Colon (tissue), 2 donors: ENCODE data around the gene GPC6.

Source experiments
- FAIRE-seq: peaks from 2 replicates; lab custom pipeline; 2012; peaks lifted over from hg19 to GRCh38; lab: Jason Lieb, UNC
- donor health status: control.
- donor health status: control.

GPC6 gene

DNA sequence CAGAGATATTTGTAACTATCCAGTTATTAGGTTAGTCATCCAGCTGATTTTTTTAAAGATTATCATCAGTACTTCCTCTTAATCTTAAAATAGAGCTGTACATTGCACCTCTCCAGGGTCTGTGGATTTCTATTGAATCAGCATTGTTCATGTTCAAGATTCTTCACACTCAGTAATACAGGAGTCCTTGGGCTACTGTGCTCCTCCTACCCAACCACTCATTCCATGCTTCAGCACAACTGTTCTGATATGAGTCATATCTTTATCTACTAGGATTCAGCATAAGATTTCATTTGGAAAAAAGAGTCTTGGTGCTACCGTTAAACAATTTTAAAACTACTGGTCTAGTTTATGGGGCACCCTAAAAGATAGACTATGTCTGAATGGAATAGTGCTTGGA, 895.1 kb downstream of the GPC6 start:
- FAIRE-seq, result no peak

DNA sequence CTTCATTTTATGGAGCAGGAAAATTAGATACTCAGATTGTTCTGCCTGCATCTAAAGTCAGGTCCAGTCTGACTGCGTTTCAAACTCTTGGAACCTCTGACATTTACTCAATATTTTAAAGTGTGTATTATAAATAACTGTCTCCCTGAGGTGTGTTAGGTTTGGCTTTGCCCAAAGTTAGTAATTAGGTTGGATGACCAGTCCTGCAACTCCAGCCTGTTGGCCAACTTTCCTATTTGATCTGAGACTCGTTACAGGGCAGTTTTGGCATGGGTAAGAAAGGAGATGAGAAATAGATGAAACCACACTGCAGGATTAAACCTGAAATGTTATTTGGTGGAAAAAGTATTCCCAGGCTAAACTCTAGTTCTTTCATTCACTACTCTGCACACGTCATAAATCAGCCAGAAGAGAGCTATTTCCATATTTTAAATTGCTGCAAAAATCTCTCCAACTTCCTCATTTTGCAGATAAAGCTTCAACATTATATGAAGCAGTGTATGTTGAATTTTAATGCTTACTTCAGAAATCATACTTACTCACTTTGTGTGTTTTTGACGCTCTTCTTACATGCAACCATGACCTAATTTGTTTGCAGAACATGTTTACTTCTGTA, 895.8 kb downstream of the GPC6 start:
- no peak for FAIRE-seq

DNA sequence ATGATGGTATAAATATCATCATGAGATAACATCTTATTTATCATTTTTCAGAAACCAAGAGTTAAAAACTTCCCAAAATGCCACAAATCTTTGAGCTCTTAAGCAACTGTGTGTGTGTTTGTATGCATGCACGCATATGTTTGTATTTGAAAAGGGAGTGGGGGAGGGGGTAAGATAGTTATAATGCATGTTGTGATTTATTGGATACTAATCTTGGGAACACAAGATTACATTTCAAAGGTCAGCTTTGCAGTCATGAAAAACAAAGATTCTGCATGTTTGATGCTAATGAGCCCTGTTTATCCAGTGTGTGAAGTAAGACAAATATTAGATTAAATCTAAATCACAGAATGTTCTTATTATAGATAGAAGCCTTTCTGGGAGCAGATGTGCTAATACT, 897.0 kb downstream of the GPC6 start:
- FAIRE-seq, result no peak

DNA sequence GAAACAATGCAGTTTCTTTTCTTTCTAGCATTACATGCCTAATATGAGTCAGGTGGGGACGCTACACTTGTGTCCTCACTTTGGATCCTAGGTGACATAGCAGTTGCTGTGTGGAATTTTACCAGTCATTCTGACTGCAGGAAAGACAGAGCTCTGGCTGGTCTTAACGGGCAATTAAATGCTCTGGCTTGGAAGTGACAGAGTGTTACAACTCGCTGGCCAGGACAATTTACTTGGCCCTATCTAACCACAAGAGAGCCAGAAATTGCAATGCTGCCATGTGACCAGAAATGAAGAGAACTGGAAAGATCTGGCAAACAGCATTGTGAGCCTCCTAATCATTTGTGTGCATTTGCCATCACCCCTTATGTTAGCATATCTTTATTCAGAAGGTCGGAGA, 901.8 kb downstream of the GPC6 start:
- FAIRE-seq, result no peak

DNA sequence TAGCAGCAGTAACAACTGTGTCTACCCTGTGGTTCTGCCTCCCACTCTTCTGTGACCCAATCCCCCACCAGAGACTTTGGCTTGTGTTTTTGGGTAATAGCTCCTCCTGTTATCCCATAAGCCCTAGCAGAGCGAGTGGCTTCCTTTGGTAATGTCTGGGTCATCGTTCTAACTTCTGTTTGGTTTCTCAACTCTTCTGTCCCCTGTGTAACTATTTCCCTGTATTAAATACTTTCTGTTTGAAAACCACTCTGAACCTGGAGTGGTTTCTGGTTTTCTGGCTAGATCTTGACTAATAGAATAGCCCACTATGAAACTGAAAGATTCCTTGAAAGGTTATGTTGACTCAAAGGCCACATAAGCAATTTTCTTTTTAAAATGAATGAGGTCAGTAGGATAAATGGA, 902.9 kb downstream of the GPC6 start:
- no peak for FAIRE-seq

DNA sequence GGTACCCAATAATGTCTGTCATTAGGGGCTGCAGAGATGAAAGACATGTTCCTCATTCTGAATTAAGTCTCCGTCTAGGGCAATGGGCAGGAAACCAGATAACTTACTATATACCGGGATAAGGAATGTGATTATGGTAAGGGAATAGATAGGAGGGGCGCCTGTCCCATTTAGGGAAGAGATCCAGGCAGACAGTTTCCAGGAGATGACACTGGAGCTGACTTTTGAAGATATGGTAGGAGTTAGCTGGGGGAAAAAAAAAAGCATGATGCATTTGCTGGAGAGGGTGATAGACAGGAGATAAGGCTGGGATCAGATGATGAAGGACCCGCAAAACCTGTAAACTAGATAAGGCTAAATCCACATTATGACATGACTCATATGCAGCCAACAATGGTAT, 912.2 kb downstream of the GPC6 start:
- FAIRE-seq, result no peak

DNA sequence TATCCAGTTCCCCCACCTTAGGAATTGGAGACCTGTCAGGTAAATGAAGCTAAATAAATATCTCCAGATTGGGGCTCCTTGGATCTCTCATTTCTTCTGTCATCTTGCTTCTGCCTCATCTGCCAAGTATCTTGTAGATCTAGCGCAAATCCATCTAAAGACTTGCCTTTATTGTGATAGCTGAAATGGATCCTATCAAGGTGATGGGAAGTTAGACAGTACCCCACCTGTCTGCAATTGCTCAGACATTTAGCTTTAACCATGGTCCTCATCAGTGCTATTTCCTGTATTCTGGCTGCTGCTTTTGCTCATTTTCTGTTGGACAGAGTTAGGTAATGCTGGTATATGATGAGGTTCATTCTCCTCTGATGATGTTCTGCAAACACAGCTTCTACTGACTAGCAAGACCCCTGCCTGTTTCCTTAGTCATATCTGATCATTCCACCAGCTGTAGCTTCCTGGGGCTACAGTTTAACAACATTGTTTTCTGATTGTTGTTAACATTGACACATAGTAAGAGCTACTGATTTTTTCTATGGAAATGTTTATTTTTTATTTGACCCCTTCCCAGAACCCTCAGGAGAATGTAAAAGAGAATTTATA, 912.9 kb downstream of the GPC6 start:
- no peak for FAIRE-seq

DNA sequence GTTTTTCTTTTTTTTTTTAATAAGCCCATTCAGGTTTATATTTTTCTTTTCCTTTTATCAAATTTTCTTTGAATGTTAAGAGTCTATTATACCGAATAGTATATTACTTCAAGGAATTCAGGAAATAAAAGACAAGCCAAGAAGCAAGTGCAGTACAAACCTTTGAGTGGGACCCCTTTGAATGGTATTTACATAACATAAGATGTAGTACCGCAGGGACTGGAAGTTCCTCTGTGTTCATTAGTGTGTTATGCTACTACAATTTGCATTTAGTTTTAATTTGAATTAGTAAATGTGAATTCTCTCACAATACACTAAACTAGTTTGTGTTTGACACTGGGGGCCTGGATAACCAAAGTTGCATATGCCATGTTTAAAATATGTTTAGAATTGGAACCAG, 913.4 kb downstream of the GPC6 start:
- FAIRE-seq, result no peak

DNA sequence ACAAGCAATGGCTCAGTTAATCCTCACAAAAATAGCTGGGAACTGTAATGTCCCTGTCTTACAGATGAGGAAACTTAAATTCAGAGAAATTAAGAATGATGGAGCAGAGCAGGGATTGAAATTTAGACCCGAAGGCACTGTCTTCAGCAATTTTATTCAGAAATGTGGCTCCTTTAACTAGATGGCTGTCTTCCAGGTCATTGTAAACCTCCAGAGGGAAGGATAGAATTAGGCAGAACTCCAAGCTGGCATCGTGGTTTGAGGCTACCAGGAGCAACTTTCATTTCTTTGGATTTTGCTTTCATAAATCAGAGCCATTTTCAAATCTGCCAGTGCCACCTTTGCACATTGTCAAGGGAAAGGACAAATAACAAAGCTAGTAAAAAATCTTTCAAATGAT, 913.9 kb downstream of the GPC6 start:
- FAIRE-seq, result no peak

DNA sequence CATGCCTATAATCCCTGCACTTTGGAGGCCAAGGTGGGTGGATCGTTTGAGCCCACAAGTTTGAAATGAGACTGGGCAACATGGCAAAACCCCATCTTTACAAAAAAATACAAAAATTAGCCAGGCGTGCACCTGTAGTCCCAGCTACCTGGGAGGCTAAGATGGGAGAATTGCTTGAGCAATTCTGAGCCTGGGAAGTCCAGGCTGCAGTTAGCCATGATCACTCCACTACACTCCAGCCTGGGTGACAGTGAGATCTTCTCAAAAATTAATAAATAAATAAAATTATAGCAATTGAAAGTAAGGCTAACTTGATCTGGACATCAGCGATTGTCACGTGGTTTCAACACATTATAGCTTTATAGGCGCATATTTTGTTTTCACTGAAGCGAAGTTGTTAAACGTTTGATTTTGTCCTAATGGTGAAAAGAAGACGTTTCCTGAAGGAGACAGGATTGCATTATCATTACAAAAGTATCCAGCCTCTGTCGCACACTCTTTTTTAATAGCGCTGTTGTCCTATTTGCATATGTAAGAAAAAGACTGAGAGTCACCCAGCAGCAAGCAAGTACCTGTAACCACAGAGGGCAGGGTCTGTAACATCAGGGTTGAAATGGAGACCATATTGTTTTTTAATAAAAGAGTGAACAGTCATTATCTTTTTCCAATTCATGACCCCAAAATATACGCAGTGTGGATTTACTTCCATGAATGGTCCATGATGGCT, 917.2 kb downstream of the GPC6 start:
- no peak for FAIRE-seq

DNA sequence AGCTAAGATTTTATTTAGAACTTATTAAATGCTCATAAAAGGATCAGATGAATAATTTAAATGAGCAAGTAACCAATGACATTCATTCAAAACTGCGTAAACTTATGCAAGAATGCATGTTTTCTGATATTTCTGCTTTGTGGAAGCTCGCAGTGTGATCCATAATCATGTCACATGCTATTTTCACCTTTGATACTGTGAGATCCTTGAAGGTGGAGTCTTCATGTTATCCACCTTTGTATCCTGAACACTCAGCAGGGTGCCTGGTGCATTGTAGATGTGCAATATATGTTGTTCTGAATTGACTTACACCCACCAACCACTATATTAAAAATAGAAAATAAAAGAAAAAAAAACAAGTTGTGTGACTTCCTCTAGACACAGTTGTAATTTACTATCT, 919.4 kb downstream of the GPC6 start:
- FAIRE-seq, result no peak

DNA sequence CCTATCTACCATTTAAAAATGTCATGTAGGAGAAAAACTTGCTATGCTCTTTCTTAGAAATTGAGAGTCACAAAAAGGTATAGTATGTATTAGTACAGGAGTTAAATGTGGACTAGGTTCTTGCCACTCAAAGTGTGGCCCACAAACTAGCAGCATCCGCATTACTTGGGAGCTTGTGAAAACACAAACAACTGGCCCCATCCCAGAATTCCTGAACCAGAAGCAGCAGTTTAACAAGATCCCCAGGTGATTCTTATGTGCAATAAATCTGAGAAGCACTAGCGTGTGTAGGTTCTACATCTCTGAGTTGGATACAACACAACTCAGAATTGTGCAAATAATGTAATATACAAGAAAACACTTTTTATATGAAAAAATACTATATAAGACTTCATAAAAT, 927.0 kb downstream of the GPC6 start:
- no peak for FAIRE-seq

DNA sequence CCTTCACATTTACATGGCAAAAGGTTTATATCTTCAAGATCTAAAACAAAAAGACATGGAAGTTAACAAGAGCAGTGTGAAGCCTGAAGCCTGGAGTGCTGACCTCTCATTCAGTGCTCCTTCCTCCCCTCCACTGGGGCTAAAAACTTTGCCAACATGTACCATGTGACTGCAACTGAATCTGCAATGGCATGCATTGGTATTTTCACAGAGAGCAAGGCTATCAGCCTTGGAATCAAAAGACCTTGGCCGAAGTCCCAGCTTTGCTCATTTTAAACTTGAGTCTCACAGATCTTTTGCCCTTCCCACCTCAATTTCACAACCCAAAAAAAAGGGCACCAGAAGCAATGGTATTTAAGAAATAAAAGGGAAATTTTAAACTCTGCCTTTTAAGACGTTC, 927.8 kb downstream of the GPC6 start:
- no peak for FAIRE-seq

DNA sequence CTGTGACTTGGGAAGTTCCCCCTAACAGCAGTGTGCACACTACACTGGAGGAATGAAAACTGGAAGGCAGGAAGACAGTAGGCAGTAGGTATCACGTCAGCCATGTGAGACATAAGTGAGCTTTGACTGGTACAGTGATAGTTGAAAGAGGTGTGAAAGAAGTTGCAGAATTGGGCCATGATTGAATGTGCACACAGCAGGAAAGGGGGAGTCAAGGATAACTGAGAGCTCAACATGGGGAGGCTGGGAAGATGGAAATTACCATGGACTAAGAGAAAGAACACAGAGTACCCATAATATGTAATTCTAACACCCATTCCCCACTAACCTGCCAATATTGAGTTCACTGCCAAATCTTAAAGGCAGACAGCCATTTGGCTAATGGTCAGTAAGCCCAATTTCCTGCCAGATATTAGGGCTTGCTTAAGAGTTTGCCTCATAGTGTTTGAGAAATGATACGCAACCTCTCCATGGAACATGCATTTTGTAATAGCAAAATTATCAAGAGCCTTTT, 931.2 kb downstream of the GPC6 start:
- FAIRE-seq, result no peak

DNA sequence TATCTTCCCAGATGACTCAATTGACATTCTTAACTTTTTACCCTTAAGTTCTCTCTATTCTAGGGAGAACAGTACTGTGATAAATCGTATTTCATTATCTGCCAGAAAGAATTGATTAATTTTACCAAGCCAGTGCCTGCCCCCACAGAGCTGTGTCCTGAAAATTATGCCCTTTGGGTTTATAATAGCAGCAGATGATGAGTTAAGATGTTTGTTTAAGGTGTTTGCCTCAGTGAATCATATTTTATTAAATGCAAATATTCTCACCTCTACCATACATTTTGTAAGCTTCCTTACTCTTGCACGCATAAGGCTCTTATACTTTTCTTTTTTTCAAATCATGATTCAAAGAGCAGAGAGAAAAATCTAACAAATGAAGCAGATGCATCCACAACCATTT, 934.3 kb downstream of the GPC6 start:
- FAIRE-seq, result no peak

DNA sequence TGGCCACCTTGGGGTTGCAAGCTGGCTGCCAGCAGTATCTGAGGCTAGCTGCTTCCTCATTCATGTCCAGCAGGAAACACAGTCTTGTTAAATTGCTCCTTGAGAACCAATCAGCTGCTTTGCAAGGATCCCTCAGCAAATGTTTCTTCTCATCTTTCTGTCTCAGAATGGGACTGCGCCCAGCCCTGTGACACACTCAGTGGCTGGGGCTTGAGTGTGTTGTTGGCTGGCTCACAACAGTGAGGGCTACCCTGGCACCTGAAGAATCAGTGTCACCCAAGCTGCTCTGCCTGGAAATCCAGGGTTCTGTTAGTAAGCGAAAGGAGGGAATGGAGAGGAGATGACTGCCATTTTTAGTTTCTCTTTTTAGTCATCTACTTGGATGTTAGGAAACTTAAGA, 935.7 kb downstream of the GPC6 start:
- FAIRE-seq, result no peak

DNA sequence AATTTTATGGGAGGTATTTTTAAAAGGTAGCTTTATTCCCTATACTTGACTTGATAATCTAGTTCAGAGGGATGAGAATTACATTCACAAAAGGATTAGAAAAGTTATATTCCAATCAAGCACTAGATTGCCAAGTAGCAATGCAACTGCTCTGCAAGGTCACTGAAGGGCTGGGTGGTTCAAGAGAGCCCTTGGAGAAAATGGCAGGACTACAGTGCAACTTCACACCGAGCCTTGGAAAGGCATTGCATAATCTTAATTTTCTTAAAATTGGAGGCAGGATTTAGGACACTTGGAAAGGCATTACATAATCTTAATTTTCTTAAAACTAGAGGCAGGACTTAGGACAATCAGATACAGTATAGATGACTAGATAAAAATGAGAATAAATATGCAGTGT, 936.9 kb downstream of the GPC6 start:
- FAIRE-seq, result no peak

DNA sequence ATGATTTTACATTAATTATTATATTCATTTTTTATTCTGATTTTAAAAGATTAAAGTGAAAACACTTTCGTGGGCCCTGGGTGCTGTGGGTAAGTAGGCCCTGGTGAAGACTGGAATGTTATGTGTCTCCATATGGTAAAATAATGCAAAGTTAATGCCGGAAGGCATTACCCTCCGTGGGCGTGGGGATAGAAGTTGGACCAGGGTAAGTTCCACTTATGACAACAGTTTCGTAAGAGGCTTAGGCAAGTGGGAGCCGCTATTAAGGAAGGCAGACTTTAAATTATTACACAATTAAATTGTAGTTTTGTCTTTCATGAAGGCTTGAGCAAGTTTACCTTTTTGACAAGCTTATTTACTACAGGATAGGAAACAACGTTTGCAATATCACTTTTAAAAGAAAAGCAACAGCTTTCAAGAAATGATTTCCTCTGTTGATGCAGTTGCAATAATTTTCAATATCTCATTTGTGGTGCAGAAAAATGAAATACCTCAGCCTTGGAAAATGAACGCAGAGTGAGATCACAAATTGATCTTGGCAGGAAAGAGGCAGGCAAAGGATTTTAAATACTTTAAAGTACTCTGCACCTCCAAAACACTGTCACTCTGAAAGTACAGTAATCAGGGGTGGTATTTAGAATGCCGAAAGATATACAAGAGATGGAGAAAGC, 942.3 kb downstream of the GPC6 start:
- FAIRE-seq, result no peak

DNA sequence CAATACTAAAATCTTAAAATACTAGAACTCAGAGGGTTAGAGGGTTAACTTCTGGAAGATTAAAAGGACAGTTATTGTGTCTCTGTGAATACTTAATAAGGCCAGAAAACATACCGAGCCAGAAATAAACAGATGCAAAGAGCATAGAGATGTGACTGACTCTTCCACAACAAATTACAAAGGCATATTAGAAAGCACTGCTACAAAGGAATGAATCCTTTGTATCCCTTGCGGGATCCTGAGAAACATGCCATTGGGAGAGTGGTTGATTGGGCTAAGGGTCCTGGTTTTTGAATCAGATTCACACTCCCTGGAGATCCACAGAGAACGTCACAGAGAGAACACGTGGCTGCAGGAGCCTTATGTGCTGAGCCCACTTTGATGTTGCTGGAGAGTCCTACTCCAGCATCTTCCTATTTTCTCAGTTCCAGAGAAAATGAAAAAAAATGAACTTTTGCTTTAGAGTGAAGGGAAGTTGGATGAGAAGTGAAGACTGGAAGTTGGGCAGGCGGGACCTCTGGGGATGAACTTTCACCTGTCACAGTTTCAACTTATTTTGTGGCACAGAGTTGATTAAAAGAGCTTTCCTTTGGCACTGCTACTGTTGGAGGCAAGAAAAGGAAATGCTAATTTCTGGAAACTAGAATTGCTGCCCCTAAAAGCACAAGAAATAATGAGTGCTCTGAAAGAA, 943.0 kb downstream of the GPC6 start:
- no peak for FAIRE-seq

DNA sequence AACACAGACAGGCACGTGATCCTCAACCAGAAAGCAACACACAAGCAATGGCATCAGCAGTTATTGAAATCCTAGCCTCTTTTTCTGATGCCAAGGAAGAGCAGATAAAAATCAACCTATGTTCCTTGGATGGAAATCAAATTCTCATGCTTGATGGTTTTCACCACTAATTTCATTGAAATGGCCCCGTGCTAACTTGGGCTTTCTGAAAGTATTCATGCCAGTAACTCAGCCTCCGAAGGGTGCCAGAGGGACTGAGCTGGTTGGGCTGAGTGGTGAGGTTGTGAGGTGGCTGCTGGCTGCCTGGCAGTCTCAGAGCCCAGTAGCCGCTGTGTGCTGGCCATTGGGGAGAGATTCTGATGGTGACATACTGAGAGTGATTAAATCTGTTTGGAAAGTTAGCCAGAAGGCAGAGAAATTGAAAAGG, 943.6 kb downstream of the GPC6 start:
- FAIRE-seq, result no peak

DNA sequence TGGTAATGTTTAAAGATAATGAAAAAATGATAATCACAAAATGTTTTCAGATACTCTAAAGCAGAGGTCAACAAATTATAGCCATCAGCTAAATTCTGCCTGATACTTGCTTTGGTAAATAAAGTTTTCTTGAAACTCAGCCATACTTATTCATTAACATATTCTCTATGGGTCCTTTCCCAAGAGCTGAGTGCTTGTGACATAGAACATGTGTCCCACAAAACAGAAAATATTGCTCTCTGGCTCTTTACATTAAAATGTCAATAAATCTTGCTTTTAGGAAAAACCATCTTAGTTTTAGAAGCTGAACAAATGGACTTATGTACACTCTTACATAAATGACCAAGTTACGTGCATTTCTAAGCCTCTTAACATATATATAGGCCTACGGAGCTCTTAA, 945.8 kb downstream of the GPC6 start:
- no peak for FAIRE-seq

DNA sequence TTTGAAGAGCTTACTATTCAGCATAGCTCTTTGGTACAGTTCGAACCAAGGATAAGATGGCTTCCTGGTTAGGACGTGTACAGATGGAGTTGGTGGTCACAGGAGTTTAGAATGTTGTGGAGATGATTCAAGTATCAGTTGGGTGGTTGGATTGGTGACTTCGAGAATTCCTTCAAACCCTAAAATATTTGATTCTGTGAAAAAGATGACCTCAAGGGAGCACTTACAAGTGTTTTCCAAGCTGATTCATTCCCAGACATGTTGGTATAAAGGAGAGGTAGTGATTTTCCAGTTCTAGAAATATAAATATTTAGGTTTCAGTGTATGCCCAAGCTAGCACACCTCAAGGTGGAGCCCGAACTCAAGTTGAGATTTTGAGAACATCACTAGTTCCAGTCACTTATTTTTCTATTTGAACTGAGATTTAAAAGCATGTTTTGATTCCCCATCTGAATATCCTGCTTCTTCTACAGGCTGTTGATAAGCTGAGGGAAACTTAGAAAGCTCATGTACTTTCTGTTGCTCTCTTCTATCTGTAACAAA, 946.8 kb downstream of the GPC6 start:
- no peak for FAIRE-seq
